Activated naive CD8-positive, alpha-beta T cell treated with anti-CD3 and anti-CD28 coated beads, Interleukin-2, amount 50 U/mL, for 24 hours (primary cell): ENCODE data around the gene SERTAD2.

Source experiments
- ATAC-seq: fragments of 150-1000 bp; cut with Tn5 transposase; one replicate; pipeline ENCODE4 v1.10.0; 2021
- DNase-seq: peaks from one replicate; pipeline ENCODE4 v3.0.0; 2021
- H3K27ac Mint-ChIP-seq: one replicate; pipeline ENCODE4 v1.8.0; 2021; ENCODE audit warnings: mild to moderate bottlenecking, mixed read lengths
- H3K27me3 Mint-ChIP-seq: one replicate; pipeline ENCODE4 v1.8.0; 2021; ENCODE audit warnings: mixed read lengths
- H3K36me3 Mint-ChIP-seq: one replicate; pipeline ENCODE4 v1.8.0; 2021; ENCODE audit warnings: low read depth, mixed read lengths
- H3K4me1 Mint-ChIP-seq: one replicate; pipeline ENCODE4 v1.8.0; 2021; ENCODE audit warnings: mixed read lengths
- H3K4me3 Mint-ChIP-seq: one replicate; pipeline ENCODE4 v1.8.0; 2021; ENCODE audit warnings: mild to moderate bottlenecking, moderate library complexity, mixed read lengths
- H3K9me3 Mint-ChIP-seq: one replicate; pipeline ENCODE4 v1.8.0; 2021; ENCODE audit warnings: mixed read lengths

The SERTAD2 gene, protein sequence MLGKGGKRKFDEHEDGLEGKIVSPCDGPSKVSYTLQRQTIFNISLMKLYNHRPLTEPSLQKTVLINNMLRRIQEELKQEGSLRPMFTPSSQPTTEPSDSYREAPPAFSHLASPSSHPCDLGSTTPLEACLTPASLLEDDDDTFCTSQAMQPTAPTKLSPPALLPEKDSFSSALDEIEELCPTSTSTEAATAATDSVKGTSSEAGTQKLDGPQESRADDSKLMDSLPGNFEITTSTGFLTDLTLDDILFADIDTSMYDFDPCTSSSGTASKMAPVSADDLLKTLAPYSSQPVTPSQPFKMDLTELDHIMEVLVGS

DNA sequence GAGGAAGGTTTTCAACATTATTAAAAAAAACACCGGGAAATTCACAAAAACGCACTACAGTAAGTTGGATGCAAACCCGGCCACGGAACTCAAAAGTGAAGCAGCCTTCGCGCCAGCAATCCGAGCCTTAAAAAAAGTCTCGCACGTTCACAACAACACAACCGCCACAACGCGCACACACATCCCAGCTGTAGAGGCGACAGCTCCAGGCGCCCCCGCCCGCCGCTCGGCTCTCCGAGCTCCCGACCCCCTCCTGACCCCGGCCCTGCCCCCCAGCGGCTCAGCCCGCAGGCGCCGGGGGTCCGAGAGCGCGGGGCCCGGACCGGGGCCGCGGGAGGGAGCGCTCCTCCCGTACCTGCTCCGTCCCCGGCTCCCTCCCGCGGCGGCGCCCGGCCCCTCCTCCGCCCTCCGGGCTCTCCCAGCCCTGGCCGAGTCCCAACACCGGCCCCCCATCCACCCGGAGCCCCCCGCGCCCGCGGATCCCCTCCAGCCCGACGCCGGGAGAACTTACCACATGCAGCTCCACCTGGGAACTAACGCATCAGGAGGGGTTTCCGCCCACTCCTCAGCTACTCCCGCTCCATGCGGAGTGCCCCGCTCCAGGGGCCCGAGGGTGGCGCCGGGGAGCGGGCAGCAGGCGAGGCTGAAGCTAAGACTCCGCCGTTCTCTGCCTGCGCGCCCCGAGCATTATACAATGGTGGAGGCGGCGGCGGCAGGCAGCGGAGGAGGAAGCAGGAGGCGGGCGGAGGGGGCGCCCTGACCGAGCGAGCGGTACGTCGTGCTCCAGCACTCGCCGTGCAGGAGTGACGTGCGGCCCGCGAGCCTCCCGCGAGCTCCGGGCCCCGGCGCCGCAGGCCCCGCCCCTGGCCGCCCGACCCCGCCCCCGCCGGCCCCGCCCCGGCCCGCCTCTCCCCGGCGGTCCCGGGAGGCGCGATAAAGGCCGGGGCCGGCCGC lies at the start of gene SERTAD2:
Gene SERTAD2, minus strand, starts transcription at position 805 of the 954 bp plus-strand sequence. CDS start 17,042 bp downstream, outside the sequence.
- Mint-ChIP-seq H3K9me3 (no peaks in the 10 kb centered on the region), H3K36me3 (no peaks in the 10 kb centered on the region), H3K4me1 (peaks cover 84% of the 10 kb centered on the region), H3K27ac (peak within 1 kb of the TSS; percentile 88), H3K4me3 (peak within 1 kb of the TSS; percentile 87), H3K27me3 (no peaks in the 10 kb centered on the region)
- DNase-seq, result peak; percentile 83
- peak; percentile 73 for ATAC-seq

DNA sequence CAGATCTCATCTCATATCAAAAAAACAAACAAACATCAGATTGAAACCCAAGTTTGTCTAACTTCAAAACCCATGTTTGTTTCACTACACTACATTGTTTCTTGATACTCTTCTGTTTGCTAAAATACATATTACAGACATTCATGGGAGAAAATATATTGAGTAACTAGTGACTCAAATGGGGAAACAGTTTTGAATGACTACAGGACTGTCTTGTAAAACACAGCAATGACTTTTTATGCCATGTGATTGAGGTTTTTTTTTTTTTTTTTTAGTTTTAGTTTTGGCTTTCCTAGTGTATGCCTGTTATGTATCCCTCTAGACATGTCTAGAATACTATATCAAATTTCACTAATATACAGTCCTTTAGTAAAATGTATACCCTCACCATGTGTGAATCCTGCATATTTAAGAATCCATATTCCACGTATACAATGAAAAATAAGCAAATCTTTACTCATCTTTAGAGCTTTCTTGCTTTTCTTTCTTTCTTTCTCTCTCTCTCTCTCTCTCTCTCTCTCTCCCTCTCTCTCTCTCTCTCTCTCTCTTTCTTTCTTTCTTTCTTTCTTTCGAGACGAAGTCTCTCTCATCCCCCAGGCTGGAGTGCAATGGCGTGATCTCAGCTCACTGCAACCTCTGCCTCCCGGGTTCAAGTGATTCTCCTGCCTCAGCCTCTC lies 46.6 kb upstream of the SERTAD2 start:
- H3K36me3 Mint-ChIP-seq, result no peaks in the 10 kb centered on the region
- peaks cover 63% of the 10 kb centered on the region for H3K4me1 Mint-ChIP-seq
- no peaks in the 10 kb centered on the region for H3K27me3 Mint-ChIP-seq
- no peaks in the 10 kb centered on the region for H3K9me3 Mint-ChIP-seq
- H3K27ac Mint-ChIP-seq, result peak overlapping the region; percentile 95
- DNase-seq (no peak), ATAC-seq (peak; percentile 44)
- H3K4me3 Mint-ChIP-seq, result peak overlapping the region; percentile 42

DNA sequence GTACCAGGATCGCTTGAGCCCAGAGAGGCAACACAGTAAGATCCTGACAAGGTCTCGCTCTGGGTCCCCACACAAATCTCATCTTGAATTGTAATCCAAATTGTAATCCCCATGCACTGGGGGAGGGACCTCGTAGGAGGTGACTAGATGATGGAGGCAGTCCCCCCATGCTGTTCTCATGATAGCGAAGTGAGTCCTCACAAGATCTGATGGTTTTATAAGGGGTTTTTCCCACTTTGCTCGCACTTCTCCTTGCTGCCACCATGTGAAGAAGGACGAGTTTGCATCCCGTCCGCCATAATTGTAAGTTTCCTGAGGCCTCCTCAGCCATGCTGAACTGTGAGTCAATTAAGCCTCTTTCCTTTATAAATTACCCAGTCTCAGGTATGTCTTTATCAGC lies 46.0 kb upstream of the SERTAD2 start:
- H3K4me3 Mint-ChIP-seq, result peak overlapping the region; percentile 42
- peak; percentile 7 for ATAC-seq
- H3K36me3 Mint-ChIP-seq, result no peaks in the 10 kb centered on the region

DNA sequence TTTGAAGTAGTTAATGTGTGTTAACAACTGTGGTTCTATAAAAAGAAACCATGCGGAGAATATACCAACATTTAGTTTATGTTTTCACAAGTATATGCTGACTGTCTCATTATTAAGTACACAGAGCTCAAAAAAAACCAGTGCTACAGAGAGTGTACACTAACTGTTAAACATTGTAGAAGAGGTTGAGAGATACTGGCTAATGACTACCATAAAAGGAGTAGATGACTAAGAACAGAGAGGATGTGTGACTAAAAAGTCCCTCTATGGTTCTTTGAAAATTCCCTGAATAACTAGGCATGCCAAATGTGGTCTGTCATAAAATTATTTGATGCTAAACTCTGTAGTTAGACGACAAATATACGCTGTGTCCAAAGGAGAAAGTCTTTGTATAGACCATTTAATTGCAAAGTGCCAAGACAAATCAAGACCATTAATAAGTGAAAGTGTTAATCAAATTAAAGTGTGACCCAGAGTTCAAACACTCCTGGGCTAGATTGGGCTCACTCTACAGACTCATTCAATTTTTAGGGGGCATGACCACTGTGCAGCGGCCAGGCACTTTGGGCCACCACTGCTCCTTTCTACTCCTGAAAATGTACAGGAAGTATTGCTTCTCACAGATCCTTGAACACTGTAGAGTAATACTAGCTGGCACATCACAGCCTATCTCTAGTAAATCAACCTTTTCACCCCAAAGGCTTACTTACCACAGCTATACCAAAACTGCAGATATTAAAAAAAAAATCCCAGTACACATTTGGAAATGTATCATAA lies 45.1 kb upstream of the SERTAD2 start:
- DNase-seq, result no peak

More for the DNA sequence above, 46.0 kb upstream of the SERTAD2 start:
- Mint-ChIP-seq H3K9me3 (no peaks in the 10 kb centered on the region), H3K27me3 (no peaks in the 10 kb centered on the region), H3K4me1 (peaks cover 59% of the 10 kb centered on the region), H3K27ac (peak overlapping the region; percentile 95)
- DNase-seq, result peak; percentile 16

DNA sequence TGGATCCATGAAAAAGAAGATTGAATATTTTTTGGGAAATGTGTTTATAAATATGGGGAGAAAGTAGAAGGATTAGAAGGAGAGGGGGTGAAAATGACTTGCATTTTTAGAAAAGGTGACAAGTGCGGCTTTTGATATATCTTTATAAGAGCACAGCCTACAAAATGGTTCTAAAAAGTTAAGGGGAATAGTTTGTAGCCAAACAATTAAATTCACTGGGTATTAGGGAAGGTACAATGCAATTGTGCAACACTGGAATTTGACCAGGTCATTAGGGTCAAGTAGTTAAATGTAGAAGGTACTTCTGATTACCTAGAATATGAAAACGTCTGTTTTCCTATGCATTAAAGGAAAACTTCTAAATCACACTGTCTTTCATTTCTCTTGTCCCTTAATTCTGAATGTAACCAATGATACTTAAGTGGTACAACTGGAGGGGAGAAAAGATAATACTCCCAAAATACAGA lies 44.5 kb upstream of the SERTAD2 start:
- H3K4me1 Mint-ChIP-seq, result peaks cover 55% of the 10 kb centered on the region
- H3K4me3 Mint-ChIP-seq, result peak overlapping the region; percentile 54
- no peaks in the 10 kb centered on the region for H3K9me3 Mint-ChIP-seq
- peak overlapping the region; percentile 95 for H3K27ac Mint-ChIP-seq
- DNase-seq (no peak), ATAC-seq (no peak)
- H3K27me3 Mint-ChIP-seq, result no peaks in the 10 kb centered on the region
- H3K36me3 Mint-ChIP-seq, result no peaks in the 10 kb centered on the region

More for the DNA sequence above, 45.1 kb upstream of the SERTAD2 start:
- peak overlapping the region; percentile 54 for H3K4me3 Mint-ChIP-seq
- no peaks in the 10 kb centered on the region for H3K9me3 Mint-ChIP-seq
- peak overlapping the region; percentile 95 for H3K27ac Mint-ChIP-seq
- peak; percentile 99 for ATAC-seq
- H3K27me3 Mint-ChIP-seq, result no peaks in the 10 kb centered on the region
- H3K36me3 Mint-ChIP-seq, result no peaks in the 10 kb centered on the region
- peaks cover 54% of the 10 kb centered on the region for H3K4me1 Mint-ChIP-seq

DNA sequence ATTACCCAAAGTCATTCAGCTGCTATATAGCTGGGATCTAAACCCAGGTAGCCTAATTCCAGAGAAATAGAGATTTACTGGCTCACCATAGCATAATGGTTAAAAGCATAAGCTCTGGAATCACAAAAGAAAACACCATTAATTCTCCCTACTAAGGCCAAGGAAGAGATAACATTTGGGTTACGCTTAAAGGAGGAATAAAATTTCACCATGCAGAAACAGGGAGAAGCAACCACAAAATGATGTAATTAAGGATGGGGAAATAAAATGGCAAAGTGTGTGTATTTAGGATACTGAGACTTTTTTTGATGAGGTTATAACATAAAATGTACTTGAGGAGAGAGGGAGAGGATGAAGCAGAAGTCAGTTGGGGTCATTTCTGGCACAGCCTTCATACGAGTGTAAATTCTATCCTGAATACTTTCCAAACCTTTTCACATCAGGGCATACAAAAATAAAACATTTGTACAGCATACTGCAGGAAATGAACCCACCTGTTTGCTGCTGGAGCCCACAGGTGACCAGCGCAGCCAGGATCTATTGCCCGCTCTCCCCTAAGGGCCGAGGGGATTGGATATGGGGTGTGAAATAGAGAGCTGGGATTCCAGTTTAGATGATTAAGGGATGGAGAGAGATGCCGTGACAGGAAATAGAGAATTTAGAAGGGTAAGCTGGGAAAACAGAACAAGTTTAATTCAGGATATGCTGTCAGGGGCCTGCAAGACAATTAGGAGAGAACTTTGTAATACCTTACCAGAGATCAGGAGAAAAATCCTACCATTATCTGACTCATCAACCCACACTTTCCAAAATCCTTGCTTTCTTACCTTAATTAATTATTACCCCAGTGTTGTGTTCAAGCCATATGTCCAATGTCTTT lies 43.8 kb upstream of the SERTAD2 start:
- Mint-ChIP-seq H3K36me3 (no peaks in the 10 kb centered on the region), H3K4me1 (peaks cover 57% of the 10 kb centered on the region), H3K9me3 (no peaks in the 10 kb centered on the region), H3K27me3 (no peaks in the 10 kb centered on the region), H3K4me3 (no peak overlapping the region), H3K27ac (peak overlapping the region; percentile 7)
- no peak for DNase-seq
- no peak for ATAC-seq

DNA sequence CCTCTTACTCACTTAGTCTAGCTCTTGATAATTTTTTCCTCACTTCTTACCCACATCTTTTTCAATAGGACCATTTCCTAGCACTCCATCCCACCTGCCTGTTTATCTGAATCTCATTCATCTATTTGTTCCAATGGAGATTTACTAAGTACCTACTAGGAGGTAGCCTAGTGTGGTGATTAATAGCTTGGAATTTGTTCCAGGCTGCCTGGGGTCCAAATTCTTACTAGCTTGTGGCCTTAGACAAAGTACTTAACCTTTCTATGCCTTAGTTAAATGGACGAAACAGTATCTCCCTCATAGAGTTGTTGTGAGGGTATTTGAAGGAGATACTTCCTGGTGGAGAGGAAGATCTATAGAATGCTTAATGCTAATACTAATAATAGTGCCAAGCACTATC lies 42.9 kb upstream of the SERTAD2 start:
- Mint-ChIP-seq H3K9me3 (peaks cover 4% of the 10 kb centered on the region), H3K4me3 (no peak overlapping the region), H3K4me1 (peaks cover 60% of the 10 kb centered on the region), H3K27ac (no peak overlapping the region), H3K36me3 (peaks cover 3% of the 10 kb centered on the region), H3K27me3 (no peaks in the 10 kb centered on the region)
- ATAC-seq (no peak), DNase-seq (no peak)

DNA sequence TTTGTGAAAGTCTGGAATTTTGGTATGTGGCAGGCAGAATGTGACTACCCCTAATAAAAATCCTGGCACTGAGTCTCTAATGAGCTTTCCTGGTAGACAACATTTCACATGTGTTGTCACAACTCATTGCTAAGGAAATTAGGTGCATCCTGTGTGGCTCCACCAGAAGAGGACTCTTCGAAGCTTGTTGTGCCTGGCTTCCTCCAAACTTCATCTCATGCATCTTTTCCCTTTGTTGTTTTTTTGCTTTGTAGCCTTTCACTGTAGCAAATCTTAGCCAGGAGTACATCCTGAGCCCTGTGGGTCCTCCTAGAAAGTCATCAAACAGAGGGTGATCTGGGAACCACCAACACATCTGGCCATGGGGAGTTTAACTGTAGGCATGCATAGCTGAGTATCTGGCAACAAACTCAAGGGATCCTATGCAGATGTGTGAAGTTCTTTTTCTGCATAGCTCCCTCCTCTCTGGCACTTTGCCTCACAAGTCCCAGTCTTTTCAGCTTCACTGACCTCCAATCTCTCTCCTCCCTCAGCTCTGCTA lies 42.1 kb upstream of the SERTAD2 start:
- Mint-ChIP-seq H3K36me3 (peaks cover 3% of the 10 kb centered on the region), H3K9me3 (peaks cover 4% of the 10 kb centered on the region), H3K27me3 (no peaks in the 10 kb centered on the region), H3K4me3 (no peak overlapping the region), H3K27ac (no peak overlapping the region), H3K4me1 (peaks cover 57% of the 10 kb centered on the region)
- no peak for ATAC-seq
- no peak for DNase-seq

DNA sequence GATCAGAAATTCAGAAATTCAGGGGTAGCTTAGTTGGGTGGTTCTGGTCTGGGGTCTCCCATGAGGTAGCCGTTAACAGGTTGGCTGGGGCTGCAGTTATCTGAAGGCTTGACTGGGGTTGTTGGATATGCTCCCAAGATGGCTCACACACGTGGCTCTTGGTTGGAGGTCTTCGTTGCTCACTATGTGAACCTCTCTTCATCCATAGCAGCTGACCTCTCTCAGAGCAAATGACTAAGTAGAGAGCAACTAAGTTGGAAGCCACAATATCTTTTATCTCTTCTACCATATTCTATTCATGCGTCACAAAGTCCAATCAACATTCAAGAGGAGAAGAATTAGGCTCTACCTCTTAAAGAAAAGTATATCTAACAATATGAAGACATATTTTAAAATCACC lies 38.7 kb upstream of the SERTAD2 start:
- Mint-ChIP-seq H3K4me1 (peaks cover 28% of the 10 kb centered on the region), H3K27ac (no peak overlapping the region)
- DNase-seq, result no peak

DNA sequence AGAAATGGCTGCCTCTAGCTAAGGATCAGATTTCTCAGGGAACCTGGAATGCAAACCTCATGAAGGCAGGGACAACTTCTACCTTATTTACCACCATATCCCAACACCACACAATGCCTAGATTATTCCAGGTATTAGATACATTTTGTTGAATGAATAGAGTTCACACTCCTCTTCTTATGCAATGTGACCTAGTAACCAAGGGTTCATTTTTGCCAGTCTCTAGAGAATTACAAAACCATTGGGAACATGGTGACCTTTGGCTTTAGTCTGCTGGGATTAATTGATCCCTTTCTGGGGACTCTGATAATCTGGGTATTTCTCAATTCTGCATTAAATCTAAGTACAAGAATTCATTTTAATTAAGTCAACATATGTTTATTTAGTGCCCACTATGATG lies 35.2 kb upstream of the SERTAD2 start:
- H3K36me3 Mint-ChIP-seq, result peaks cover 5% of the 10 kb centered on the region
- peaks cover 4% of the 10 kb centered on the region for H3K9me3 Mint-ChIP-seq
- no peaks in the 10 kb centered on the region for H3K27me3 Mint-ChIP-seq
- H3K4me1 Mint-ChIP-seq, result peaks cover 21% of the 10 kb centered on the region
- DNase-seq, result no peak
- H3K27ac Mint-ChIP-seq, result no peak overlapping the region
- no peak for ATAC-seq
- no peak overlapping the region for H3K4me3 Mint-ChIP-seq

More for the DNA sequence above, 38.7 kb upstream of the SERTAD2 start:
- H3K27me3 Mint-ChIP-seq, result no peaks in the 10 kb centered on the region
- peak; percentile 73 for ATAC-seq
- peaks cover 5% of the 10 kb centered on the region for H3K36me3 Mint-ChIP-seq
- no peak overlapping the region for H3K4me3 Mint-ChIP-seq
- peaks cover 4% of the 10 kb centered on the region for H3K9me3 Mint-ChIP-seq

DNA sequence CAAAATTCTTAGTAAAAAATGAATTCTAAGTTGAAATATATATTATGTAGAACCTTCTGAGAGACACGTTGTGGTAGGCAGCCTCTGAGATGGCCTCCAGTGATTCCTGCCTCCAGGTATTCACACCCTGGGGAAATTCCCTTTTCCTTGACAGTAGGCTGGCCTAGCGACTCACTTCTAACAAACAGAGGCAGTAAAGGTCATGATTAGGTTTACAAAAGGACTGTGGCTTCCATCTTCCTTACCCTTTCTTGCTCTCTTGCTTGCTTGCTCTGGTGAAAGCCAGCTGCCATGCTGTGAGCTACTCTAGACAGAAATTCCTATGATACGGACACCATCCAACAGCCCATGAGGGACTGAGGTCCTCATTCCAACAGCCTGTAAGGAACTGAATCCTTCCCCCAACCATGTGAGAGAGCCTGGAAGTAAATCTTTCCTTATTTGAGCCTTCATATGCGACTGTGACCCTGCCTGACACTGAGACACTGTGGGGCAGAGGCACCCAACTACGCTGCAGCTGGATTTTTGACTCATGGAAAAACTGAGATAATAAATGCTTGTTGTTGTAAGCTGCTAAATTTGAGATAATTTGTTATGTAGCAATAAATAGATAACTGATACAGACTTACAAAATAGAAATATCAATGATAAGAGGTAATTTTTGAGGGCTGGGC lies 32.7 kb upstream of the SERTAD2 start:
- H3K4me1 Mint-ChIP-seq, result peaks cover 21% of the 10 kb centered on the region
- H3K36me3 Mint-ChIP-seq, result peaks cover 2% of the 10 kb centered on the region
- H3K27me3 Mint-ChIP-seq, result no peaks in the 10 kb centered on the region
- H3K9me3 Mint-ChIP-seq, result no peaks in the 10 kb centered on the region
- peak overlapping the region; percentile 10 for H3K4me3 Mint-ChIP-seq
- ATAC-seq (peak; percentile 85), DNase-seq (no peak)
- H3K27ac Mint-ChIP-seq, result peak overlapping the region; percentile 52

DNA sequence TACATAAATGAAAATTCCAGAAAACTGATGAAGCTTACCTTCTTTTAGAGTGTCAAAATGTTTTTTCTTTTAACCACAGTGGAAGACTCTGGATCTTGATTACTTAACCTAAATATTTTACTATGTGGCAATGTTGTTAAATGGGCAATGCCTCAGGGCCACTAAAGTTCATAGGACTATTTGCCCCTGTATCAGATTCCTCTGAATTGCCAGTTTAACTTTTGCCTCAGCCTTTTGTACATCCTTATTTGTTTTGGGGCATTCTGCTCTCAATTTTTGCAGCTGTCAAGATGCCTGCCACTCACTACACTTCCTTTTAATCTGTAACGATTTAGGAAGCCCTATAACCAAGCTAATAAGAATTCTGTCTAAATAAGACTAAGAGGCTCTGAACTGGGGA lies 31.7 kb upstream of the SERTAD2 start:
- Mint-ChIP-seq H3K4me1 (peaks cover 27% of the 10 kb centered on the region), H3K27me3 (no peaks in the 10 kb centered on the region), H3K4me3 (no peak overlapping the region), H3K9me3 (no peaks in the 10 kb centered on the region), H3K27ac (no peak overlapping the region), H3K36me3 (peaks cover 2% of the 10 kb centered on the region)
- no peak for DNase-seq
- ATAC-seq, result no peak
